ENCODE results near the gene CSMD2. TPM values are rescaled to one million over a fixed set of nuclear protein-coding genes. Genes with fewer than 3 reads are reported as not detected.

Gene CSMD2
- total RNA-seq, 6 experiments from 2014 or later, result under 0.01 to 0.19 (median 0.09) TPM; not detected in 1

DNA sequence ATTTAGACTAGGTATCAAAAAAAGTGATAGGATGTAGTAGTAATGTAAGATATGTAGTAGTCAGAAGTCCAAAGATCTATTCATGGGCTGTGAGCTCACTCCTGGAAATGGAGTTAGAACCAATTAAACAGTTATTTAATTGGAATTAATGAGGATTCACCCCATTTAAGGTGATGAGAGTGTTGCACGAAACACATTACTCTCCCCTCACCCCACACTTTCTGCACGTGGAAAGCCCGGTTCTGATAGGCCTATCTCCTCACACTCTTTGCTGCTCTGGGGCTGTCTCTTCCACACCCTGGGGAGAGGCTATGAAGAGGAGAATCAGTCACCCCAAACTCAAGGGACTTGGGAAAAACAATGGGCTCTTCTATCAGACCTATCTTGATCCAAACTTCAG lies 174.7 kb downstream of the CSMD2 start:
- no peak for TF ChIP-seq POLR2A (IDR thresholded peaks at IDR 0.05)
- TF ChIP-seq, protein P1, sequence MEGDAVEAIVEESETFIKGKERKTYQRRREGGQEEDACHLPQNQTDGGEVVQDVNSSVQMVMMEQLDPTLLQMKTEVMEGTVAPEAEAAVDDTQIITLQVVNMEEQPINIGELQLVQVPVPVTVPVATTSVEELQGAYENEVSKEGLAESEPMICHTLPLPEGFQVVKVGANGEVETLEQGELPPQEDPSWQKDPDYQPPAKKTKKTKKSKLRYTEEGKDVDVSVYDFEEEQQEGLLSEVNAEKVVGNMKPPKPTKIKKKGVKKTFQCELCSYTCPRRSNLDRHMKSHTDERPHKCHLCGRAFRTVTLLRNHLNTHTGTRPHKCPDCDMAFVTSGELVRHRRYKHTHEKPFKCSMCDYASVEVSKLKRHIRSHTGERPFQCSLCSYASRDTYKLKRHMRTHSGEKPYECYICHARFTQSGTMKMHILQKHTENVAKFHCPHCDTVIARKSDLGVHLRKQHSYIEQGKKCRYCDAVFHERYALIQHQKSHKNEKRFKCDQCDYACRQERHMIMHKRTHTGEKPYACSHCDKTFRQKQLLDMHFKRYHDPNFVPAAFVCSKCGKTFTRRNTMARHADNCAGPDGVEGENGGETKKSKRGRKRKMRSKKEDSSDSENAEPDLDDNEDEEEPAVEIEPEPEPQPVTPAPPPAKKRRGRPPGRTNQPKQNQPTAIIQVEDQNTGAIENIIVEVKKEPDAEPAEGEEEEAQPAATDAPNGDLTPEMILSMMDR (IDR thresholded peaks at IDR 0.05), result no peak
- ATAC-seq (no peak), DNase-seq (no peak)
- no peaks in the 10 kb centered on the region for H3K4me1 ChIP-seq
- H3K4me3 ChIP-seq, result no peak overlapping the region
- H3K9me3 ChIP-seq, result no peaks in the 10 kb centered on the region
- no peak overlapping the region for H3K27ac ChIP-seq
- no peaks in the 10 kb centered on the region for H3K36me3 ChIP-seq
- 86% methylated on average over 3 of the region's 3 CpGs for WGBS (ENCODE audit: insufficient coverage, low coverage, low lambda C conversion rate, missing lambda C conversion rate)
- intact Hi-C loops (cut with DNase I), result no loop called here
- no peaks in the 10 kb centered on the region for H3K27me3 ChIP-seq

DNA sequence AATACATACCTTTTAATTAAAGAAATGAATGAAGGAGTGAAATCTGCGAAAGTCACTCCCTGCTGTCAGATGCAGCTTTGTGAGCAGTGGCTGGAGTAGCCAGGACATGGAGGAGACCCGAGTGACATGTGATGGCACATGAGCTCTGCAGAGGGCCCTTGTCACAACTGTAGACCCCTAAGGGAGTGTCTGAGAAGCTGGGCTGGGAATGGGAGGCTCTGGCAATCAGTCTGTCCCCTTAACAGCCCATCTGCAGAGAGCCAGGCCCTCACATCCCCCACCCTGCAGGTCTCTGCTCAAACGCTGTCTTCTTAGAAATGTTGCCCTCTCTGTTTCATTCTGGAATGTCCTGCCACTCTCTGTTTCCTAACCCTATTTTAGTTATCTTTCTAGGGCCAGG lies 176.9 kb downstream of the CSMD2 start:
- Histone ChIP-seq H3K4me3 (no peak overlapping the region), H3K27ac (no peak overlapping the region), H3K36me3 (no peaks in the 10 kb centered on the region), H3K4me1 (no peaks in the 10 kb centered on the region), H3K9me3 (no peaks in the 10 kb centered on the region), H3K27me3 (no peaks in the 10 kb centered on the region)
- no peak for ATAC-seq
- DNase-seq, result no peak
- TF ChIP-seq, protein P1 (IDR thresholded peaks at IDR 0.05), result no peak
- no peak for TF ChIP-seq POLR2A (IDR thresholded peaks at IDR 0.05)
- WGBS (ENCODE audit: insufficient coverage, low coverage, low lambda C conversion rate, missing lambda C conversion rate), result 22% methylated on average over 2 of the region's 3 CpGs
- intact Hi-C loops (cut with DNase I), result no loop called here

DNA sequence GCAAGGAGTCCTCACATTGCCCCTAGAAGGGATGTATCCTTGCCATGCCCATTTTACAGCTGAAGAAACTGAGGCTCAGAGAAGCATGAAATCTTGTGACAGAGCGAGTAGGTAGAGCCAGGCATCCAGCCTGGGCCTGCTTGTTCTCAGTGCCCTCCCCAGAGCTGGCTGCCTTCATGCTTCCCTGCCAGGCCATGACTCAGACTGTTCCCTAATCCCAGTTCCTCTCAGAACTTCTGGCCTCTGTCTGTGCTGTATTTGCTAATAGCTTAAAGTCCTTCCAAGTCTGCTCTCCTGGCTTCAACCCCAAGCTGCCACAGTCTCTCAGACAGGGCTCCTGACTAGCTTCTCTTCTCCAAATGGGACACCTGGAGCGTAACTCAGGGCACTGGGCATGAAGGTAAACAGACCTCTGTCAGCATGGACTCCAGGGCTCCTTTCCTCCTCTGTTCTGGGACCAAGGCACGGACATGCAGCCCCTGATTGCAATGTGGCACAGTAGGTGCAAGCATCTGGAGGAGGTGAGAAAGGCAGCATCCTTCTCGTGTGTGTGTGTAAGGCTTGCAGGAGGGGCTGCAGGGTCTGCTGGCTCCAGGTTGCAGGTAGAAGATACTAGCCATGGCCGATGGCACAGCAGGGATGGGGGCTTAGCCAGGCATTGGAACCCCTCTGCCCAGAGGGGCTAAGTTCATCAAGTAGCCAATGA lies 178.5 kb downstream of the CSMD2 start:
- no peak overlapping the region for H3K4me3 ChIP-seq
- no peak overlapping the region for H3K27ac ChIP-seq
- intact Hi-C loops (cut with DNase I), result no loop called here
- no peaks in the 10 kb centered on the region for H3K9me3 ChIP-seq
- TF ChIP-seq, protein P1 (IDR thresholded peaks at IDR 0.05), result no peak
- TF ChIP-seq POLR2A (IDR thresholded peaks at IDR 0.05), result no peak
- peak in 2 of 4 donors; percentile 48 to 61 for ATAC-seq
- WGBS (ENCODE audit: insufficient coverage, low coverage, low lambda C conversion rate, missing lambda C conversion rate), result 57% methylated on average over 2 of the region's 5 CpGs
- no peaks in the 10 kb centered on the region for H3K36me3 ChIP-seq
- H3K27me3 ChIP-seq, result no peaks in the 10 kb centered on the region
- H3K4me1 ChIP-seq, result no peaks in the 10 kb centered on the region
- DNase-seq, result no peak

DNA sequence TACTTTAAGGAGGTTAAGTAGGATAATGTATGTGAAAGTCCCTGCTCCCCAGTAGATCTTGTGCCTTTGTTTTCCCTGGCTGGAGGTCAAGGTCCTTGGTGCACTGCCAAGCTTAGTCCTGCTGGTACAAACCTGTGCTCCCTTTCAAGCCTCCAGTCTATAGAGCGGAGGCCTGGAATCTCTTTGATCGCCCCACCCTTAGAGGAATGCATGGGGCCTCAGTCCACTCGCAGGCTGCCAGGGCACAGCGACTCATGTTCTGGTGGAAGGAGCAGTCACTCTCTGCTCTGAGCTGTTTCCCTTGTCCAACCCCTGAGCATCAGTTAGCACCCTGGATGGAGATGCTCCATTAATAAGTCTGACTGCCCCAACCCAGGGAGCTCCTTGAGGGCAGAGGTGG lies 179.4 kb downstream of the CSMD2 start:
- no peak for TF ChIP-seq POLR2A (IDR thresholded peaks at IDR 0.05)
- TF ChIP-seq, protein P1 (IDR thresholded peaks at IDR 0.05), result no peak
- Histone ChIP-seq H3K27ac (no peak overlapping the region), H3K4me1 (no peaks in the 10 kb centered on the region), H3K4me3 (no peak overlapping the region), H3K27me3 (no peaks in the 10 kb centered on the region), H3K36me3 (no peaks in the 10 kb centered on the region), H3K9me3 (no peaks in the 10 kb centered on the region)
- intact Hi-C loops (cut with DNase I), result no loop called here
- WGBS (ENCODE audit: insufficient coverage, low coverage, low lambda C conversion rate, missing lambda C conversion rate), result 60% methylated on average over 1 of the region's 4 CpGs
- ATAC-seq (no peak), DNase-seq (no peak)
